Lower lobe of right lung (tissue), 2 donors: ENCODE measurements around the gene PCDHGC5. TPM values are rescaled to one million over a fixed set of nuclear protein-coding genes. Genes with fewer than 3 reads are reported as not detected.

ENCODE experiments used
- ATAC-seq, 2 donors: fragments of 200-7000 bp; cut with Tn5 transposase; one replicate each; pipeline ENCODE4 v1.9.1; 2020 to 2022; ENCODE audit warnings: mild to moderate bottlenecking in 2 of 2, moderate library complexity in 2 of 2
- DNase-seq: peaks from one replicate; pipeline ENCODE4 v3.0.0-alpha.2; 2020
- H3K27ac ChIP-seq: fragments of 200-600 bp; one replicate; pipeline ENCODE4 v1.8.0; 2022
- H3K27me3 ChIP-seq: fragments of 200-600 bp; one replicate; pipeline ENCODE4 v1.8.0; 2022; ENCODE audit warnings: low read depth
- H3K36me3 ChIP-seq: fragments of 200-600 bp; one replicate; pipeline ENCODE4 v1.8.0; 2022; ENCODE audit warnings: mild to moderate bottlenecking
- H3K4me1 ChIP-seq: fragments of 200-600 bp; one replicate; pipeline ENCODE4 v1.8.0; 2022
- H3K4me3 ChIP-seq: fragments of 200-600 bp; one replicate; pipeline ENCODE4 v1.8.0; 2022; ENCODE audit warnings: mild to moderate bottlenecking
- H3K9me3 ChIP-seq: fragments of 200-600 bp; one replicate; pipeline ENCODE4 v1.8.0; 2022
- CTCF ChIP-seq: fragments of 200-600 bp; IDR thresholded peaks from one replicate; pipeline ENCODE4 v1.8.0; 2022; ENCODE audit warnings: antibody characterized with exemption, mild to moderate bottlenecking
- intact Hi-C: fragments of 100-400 bp; cut with DNase I; formaldehyde crosslinking; loops from one replicate; pipeline ENCODE4 v1.11.0; 2022
- total RNA-seq: library from RNA; stranded (reverse); fragmentation: NEBNext Ultra II Directional; extraction: Animal tissue kit (Norgen Biotek cat#: 25700); gene quantifications from one replicate; pipeline ENCODE4 v1.2.1, GENCODE V29; 2021
- donor health status: DM: no; HTN: yes; CAD: no; lungs with severe emphysema.

PCDHGC5 gene
- total RNA-seq, 1 donor from 2014 or later = 1.8 TPM

GRCh38 chr5:141479776-141480175 lies 9.1 kb upstream of the PCDHGC5 start:
- DNase-seq (no peak), ATAC-seq (no peak)
- peaks cover 45% of the 10 kb centered on the region for H3K4me1 ChIP-seq
- peak overlapping the region; percentile 63 for H3K4me3 ChIP-seq
- peaks cover 13% of the 10 kb centered on the region for H3K27me3 ChIP-seq
- H3K9me3 ChIP-seq = no peaks in the 10 kb centered on the region
- TF ChIP-seq CTCF = no peak
- H3K27ac ChIP-seq = no peak overlapping the region
- H3K36me3 ChIP-seq = no peaks in the 10 kb centered on the region
- intact Hi-C loops = no loop called here

GRCh38 chr5:141483902-141484301 lies 5.0 kb upstream of the PCDHGC5 start:
- Histone ChIP-seq H3K36me3 (peaks cover 6% of the 10 kb centered on the region), H3K27me3 (peaks cover 19% of the 10 kb centered on the region), H3K9me3 (no peaks in the 10 kb centered on the region), H3K4me3 (peak overlapping the region; percentile 39), H3K27ac (no peak overlapping the region), H3K4me1 (peaks cover 24% of the 10 kb centered on the region)
- DNase-seq = no peak
- no peak for TF ChIP-seq CTCF
- ATAC-seq = no peak
- intact Hi-C loops = no loop called here

- Histone ChIP-seq H3K4me3 (peak overlapping the region; percentile 39), H3K4me1 (peaks cover 20% of the 10 kb centered on the region), H3K27ac (no peak overlapping the region), H3K9me3 (no peaks in the 10 kb centered on the region), H3K36me3 (peaks cover 6% of the 10 kb centered on the region), H3K27me3 (peaks cover 19% of the 10 kb centered on the region)
- no peak for TF ChIP-seq CTCF
- ATAC-seq = no peak
- intact Hi-C loops = no loop called here
- no peak for DNase-seq
These were observed 4.6 kb upstream of the PCDHGC5 start for GRCh38 chr5:141484310-141484640.

- Histone ChIP-seq H3K27me3 (peaks cover 14% of the 10 kb centered on the region), H3K36me3 (peaks cover 6% of the 10 kb centered on the region), H3K27ac (no peak within 1 kb of the TSS), H3K4me1 (peaks cover 15% of the 10 kb centered on the region), H3K4me3 (peak within 1 kb of the TSS; percentile 39), H3K9me3 (no peaks in the 10 kb centered on the region)
- ATAC-seq = peak in 1 of 2 donors; percentile 7
- intact Hi-C loops = no loop called here
- no peak for DNase-seq
- TF ChIP-seq CTCF = no peak
These were observed 4.1 kb upstream of the PCDHGC5 start, which contains the start of gene PCDHGC4 for GRCh38 chr5:141484641-141485311. Gene PCDHGC4, plus strand, starts transcription at chr5:141485030. Its CDS starts 144 bp downstream, at chr5:141485174.

DNA sequence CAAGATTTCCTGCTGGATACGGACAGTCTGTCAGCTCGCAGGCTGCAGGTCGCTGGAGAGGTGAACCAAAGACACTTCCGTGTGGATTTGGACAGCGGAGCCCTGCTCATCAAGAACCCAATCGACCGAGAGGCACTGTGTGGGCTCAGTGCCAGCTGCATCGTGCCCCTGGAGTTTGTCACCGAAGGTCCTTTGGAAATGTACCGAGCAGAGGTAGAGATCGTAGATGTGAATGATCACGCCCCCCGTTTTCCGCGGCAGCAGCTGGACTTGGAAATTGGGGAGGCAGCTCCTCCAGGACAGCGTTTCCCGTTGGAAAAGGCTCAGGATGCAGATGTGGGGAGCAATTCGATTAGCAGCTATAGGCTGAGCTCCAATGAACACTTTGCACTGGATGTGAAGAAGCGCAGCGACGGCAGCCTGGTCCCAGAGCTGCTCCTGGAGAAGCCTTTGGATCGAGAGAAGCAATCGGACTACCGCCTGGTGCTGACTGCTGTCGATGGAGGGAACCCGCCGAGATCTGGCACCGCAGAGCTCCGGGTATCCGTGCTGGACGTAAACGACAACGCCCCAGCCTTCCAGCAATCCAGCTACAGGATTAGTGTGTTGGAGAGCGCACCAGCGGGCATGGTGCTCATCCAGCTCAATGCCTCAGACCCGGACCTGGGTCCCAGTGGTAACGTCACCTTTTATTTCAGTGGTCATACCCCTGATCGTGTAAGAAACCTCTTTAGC lies 3.4 kb upstream of the PCDHGC5 start:
- DNase-seq (no peak), ATAC-seq (no peak)
- TF ChIP-seq CTCF = no peak
- H3K27me3 ChIP-seq = peaks cover 14% of the 10 kb centered on the region
- intact Hi-C loops = no loop called here
- H3K4me3 ChIP-seq = peak overlapping the region; percentile 39
- H3K4me1 ChIP-seq = peaks cover 12% of the 10 kb centered on the region
- H3K9me3 ChIP-seq = no peaks in the 10 kb centered on the region
- no peak overlapping the region for H3K27ac ChIP-seq
- H3K36me3 ChIP-seq = peaks cover 6% of the 10 kb centered on the region
